HS-5 (cell line): Measurements from ENCODE around the gene RASA4.
"Not testable (repeated sequence)": the region's sequence is repeated elsewhere in the genome, so short reads cannot be mapped to it uniquely, and the experiment has no call there.

Source experiments
- DNase-seq: peaks from one replicate; pipeline ENCODE4 v3.0.0-alpha.2; 2012; ENCODE audit warnings: low read depth

Gene RASA4

DNA sequence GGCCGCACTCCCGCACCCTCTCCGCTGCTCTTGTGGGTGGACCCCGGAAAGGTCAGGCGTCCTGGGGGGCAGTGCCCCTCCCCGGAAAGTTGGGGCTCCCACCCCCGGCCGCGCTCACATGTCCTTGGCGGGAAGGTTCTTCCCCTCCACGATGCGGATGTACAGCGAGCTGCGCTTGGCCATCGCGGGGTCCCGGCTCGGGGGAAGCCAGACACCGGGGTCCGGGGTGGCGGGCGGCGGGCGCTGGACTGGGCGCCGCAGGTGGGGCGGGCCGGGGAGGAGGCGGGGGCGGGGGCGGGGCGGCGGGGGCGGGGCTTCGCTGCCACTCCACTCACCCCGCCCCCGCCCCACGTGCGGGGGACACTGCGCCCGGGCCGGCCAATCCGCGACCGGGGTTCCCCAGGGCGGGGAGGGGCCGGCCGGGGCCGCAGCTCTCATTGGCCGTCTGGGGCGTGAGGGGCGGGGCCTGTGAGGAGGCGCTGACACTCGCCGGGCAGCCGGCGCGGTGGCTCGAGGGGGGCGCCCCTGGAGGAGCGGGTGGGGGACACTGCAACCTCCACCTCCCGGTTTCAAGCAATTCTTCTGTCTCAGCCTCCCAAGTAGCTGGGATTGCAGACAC is at the start of gene RASA4:
RASA4 (minus strand) TSS at position 250 of the 619 bp plus-strand sequence; CDS start at position 183, 67 bp downstream.
- DNase-seq: not testable (repeated sequence)

DNA sequence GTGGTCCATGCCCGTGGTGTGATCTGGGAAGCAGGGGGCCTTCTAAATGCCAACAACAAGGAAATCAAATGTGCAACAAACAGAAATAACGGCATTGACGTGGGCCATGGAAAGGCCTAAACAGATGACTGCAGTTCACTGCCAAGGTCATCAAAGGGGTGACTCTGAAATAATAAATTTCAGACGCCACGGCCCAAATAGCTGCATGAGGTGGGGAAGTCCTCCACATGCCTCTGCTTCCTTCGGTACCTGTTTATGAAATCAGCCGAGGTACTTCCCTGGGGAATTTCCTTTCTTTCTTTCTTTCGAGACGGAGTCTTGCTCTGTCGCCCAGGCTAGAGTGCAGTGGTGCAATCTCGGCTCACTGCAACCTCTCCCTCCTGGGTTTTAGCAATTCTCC is 48.2 kb upstream of the RASA4 start:
- DNase-seq: not testable (repeated sequence)

DNA sequence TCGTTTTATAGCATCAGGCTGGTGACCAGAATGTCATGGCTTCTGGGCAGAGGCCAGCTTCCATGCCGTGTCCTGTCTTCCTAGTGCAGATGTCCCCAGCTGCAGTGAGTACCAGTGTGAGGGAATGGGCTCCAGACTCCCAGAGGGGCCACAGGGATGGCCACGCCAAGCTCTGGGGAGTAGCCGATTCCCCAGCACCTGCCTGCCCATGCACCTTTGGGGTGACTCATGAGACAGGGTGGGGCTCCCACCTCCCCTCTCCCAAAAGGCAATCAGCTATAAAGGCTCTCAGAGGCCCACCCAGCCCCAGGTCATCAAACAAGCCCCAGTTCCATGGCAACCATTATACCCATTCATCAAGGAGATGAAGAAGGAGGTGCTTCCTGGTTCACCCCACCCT is 33.4 kb upstream of the RASA4 start, which contains the start of gene SPDYE2B:
SPDYE2B (plus strand) TSS at position 396 of the 400 bp plus-strand sequence. CDS start 2,030 bp downstream, outside the sequence.
- not testable (repeated sequence) for DNase-seq

DNA sequence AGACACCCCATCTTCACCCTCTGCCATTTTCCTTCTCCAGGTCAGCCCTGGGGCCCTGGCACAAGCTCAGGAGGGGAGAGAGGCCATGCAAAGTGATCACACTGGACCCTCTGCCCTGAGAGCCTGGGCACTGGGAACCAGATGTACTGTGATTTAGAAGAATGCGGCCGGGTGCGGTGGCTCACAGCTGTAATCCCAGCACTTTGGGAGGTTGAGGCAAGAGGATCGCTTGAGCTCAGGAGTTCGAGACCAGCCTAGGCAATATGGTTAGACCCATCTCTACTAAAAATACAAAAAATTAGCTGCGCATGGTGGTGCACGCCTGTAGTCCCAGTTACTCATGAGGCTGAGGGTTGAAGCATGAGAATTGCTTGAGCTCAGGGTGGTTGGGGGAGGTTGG is 31.3 kb upstream of the RASA4 start:
- DNase-seq: not testable (repeated sequence)

DNA sequence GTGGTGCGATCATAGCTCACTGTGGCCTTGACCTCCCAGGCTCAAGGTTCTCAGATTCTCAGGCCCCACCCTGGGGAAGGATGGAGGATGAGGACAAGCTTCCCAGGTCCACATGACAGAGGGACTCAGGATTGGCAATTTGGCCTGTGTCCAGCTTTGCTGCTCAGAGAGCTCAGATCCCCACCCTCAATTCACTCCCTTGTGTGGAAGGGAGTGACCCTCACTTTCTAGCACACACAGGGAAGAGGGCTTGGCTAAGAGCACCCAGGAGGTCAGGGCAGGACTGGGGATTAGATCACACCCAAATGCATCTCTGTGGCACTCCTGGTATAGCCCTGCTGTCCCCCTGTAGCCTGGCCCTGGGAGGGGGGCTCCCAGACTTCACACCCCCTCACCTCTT is 26.8 kb upstream of the RASA4 start:
- not testable (repeated sequence) for DNase-seq

DNA sequence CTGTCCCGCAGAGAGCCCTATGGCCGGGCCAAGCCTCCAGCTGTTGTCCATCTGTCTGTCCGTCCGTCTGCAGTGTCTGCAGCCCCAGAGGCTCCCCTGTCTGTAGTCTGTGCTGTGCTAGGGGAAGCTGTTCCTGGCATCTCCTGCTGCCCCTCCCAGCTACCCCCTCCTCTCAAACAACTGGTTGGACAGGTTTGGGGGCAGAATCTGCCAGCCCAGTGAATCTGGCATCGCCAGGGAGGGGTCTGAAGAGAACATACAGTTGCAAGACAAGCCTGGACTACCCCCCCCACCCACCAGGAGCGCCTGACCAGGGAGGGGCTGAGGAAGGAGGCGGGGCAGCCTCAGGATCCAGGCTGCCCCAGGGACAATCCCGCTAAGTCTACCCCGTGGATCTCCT is 26.1 kb upstream of the RASA4 start, which contains the start of gene UPK3BL1:
UPK3BL1 (minus strand) TSS at position 101 of the 400 bp plus-strand sequence; CDS start at position 51, 50 bp downstream.
- not testable (repeated sequence) for DNase-seq

DNA sequence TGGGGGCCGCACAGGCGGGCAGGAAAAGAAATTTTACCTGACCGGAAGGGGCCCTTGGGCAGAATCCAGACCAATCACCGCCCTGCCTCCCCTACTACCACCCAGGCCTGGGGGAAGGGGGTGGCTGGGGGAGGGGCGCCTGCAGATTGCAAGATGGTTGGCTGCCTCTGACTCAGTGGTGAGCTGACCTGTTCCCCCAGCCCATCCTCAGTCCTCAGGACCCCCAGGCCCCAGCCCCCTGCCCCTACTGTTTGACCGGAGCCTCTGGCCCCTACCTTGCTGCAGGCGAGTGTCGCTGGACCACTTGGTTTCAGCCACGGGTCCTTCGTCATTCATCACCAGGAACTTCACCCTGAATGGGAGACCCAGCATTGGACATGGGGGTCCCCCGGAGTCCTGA is 22.3 kb upstream of the RASA4 start:
- not testable (repeated sequence) for DNase-seq

DNA sequence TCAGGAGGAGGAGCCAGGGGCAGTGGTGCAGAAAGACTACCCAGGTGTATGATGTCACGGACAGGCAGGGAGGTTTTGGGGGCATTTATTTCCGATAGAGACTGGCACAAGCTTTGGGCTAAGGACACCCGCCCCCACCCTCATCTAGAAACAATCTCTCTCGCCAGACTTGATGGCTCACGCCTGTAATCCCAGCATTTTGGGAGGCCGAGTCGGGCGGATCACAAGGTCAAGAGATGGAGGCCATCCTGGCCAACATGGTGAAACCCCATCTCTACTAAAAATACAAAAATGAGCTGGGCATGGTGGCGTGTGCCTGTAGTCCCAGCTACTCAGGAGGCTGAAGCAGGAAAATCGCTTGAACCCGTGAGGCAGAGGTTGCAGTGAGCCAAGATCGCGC is 20.4 kb upstream of the RASA4 start:
- DNase-seq: not testable (repeated sequence)

DNA sequence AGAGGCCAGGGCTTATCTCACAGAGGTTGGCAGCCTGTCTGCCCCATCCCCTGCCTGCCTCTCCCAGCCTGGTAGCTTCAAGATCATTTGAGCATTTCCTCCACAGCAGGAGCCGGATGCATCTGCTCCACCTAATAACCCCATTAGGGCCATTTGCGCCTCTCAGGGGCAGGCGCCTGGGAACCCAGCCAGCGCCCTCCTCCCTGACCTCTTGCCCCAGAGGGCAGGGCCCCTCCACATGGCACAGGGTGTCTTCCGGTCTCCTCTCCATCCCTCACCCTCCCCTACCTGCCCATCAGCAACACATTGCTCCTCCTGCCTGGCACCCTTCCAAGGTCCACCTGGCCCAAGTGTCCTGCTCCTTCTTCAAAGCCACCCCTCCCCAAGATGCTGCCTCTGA is 18.8 kb upstream of the RASA4 start:
- DNase-seq: not testable (repeated sequence)

DNA sequence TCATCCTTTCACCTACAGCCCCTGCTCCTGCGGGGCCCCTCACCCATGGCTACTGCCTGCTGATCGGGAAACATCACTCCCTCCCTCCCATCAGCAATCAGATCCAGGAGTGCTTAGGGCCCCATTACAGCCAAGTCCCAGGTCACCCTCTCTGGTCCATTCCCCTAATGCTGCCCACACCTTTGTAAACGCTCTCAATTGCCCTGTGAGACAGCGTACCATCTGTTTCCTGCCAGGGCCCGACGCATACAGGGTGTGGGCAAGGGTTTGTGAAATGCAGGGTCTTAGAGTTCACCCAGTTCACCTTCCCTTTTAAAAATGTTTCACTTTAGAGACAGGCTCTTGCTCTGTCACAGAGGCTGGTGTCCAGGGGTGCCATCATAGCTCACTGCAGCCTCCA is 17.7 kb upstream of the RASA4 start:
- DNase-seq: not testable (repeated sequence)

DNA sequence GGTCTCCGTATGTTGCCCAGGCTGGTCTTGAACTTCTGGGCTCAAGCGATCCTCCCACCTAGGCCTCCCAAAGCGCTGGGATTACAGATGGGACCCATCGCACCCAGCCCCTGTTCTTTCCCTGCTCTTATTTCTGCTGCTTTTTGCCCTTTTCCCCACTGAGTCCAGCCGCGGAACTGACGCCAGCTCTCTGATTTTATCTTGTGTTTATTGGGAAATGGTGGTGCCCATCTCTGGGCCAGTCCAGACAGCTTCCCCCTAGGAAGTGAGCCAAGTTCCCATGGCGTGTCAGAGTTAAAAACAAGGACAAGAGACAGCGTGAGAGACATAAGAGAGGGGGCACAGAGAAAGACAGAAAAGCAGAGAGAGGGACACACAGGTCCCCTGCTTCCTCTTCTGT is 14.1 kb upstream of the RASA4 start:
- DNase-seq: not testable (repeated sequence)

DNA sequence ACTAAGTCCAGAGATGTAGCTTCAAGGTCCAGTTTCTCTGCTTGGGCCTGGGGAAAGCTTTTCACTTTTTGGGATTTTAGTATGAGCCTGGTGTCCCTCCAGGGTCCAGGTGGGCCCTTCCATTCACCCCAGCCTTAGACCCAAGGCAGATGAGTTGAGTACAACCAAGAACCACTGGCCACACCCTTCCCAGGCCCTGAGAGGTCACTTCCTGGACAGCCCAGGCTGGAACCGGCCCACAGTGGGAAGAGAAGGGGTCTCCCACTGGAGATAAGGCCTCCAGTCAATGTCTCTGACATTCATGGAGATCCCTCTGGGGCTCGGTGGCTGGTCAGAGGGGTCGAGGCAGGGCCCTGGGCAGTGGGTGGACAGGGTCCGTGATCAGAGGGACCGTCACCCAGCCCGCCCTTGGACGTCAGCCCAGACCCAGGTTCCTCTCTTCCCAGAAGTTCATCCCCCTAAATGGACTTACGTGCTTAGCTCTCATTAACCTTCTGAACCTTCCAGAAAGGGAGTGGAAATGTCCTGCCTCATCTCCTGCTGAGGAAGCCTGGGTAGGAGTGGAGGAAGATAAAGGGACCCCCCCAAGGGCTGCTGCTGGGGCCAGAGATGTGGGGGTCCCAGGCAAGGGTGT is 10.8 kb upstream of the RASA4 start:
- DNase-seq: not testable (repeated sequence)

DNA sequence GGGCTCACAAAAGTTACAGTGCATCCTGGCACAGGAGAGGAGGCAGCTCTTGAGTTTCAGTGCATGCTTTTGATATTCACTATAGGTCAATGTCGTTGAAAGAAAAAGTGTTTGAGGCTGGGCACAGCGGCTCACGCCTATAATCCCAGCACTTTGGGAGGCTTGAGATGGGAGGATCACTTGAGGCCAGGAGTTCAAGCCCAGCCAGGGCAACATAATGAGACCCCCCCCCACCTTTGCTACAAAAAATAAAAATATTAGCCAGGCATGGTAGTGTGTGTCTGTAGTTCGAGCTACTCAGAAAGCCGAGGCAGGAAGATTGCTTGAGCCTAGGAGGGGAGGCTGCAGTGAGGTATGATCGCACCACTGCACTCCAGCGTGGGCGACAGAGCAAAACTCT is 1.6 kb upstream of the RASA4 start:
- not testable (repeated sequence) for DNase-seq

DNA sequence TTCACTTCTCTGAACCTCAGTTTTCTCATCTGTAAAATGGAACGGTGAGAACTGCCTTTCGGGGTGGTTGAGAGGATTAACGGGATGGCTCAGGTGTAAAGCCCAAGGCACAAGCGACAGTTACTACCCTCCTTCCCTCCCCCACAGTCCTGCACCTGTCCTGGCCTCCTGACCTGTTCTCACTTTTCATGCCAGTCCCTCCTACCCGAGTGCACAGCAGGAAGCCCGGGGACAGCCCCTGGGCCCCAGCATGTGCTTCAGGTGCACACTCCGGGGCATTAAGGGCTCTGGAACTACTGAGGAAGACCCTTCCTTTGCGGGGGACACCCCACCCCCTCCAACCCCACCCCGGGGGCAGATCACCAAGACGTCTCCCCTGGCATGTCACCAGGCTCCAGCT is 626 bp downstream of the RASA4 start:
- DNase-seq: not testable (repeated sequence)

DNA sequence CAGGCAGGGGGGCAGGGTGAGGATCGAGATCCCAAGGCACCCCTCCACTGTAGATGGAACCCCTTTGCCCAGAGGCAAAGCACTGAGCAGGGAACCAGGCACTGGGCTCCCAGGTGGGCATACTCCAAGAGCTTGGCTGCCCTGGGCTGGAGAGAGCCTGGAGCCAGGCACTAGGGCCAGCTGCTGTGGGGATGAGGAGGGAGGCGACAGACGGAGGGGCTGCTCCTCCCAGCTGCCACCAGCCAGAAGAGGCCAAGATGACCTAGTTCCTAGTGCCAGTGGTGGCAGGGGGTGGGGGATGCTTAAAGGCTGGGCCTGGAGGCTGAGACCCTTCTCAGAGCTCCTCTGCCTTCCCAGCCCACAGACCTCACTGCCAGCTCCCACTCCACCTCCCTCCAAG is 1.7 kb downstream of the RASA4 start:
- DNase-seq: not testable (repeated sequence)

DNA sequence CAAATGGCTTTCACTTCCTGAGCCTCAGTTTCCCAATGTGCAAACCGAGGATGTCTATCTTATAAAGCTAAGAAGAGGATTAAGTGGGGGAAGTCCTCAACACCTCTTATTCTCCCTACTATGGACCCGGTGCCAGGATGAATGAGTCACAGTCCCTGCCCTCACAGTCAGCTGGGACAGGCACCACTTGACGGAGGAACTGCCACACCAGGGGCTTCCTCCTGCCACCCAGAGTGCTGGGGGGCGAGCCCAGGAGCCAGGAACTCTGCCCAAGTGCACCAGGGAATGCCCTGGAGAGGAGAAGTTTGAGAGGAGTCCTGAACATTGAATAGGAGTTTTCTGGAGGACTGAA is 2.2 kb downstream of the RASA4 start:
- not testable (repeated sequence) for DNase-seq

DNA sequence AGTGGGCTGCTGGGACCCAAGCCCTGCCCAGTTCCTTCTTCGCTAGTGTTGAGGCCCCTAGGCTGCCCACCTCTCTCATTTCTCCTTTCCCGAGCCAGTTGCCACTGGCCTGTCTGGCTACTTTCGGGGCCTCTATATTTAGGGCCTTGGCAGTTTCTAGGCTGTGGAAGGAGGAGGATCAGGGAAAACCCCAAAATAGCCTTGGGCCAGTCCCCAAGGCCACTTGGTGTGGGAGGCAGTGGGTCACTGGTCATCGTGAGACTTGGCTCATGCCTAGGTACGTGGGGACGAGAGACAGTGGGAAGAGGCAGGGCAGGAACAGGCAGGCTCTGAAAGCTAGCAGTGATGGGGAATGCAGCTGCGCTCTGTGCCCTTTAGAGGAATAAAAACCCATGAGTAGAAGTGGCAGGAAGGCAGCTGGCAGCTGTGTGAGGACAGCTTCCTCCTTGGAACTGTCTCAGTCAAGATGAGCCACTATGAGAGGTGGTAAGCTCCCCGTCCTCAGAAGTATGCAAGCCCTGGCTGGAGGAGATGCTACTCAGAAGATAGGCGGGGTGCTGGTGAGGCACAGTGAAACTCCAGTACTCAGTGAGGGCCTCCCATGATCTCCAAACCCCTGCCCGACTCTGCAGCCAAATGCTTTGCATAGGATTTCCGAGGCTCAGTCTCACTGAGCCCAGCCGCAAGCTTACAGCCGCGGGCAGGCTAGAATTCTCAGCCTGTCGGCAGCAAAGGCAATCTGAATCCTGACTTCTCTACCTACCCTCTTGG is 2.8 kb downstream of the RASA4 start:
- not testable (repeated sequence) for DNase-seq

DNA sequence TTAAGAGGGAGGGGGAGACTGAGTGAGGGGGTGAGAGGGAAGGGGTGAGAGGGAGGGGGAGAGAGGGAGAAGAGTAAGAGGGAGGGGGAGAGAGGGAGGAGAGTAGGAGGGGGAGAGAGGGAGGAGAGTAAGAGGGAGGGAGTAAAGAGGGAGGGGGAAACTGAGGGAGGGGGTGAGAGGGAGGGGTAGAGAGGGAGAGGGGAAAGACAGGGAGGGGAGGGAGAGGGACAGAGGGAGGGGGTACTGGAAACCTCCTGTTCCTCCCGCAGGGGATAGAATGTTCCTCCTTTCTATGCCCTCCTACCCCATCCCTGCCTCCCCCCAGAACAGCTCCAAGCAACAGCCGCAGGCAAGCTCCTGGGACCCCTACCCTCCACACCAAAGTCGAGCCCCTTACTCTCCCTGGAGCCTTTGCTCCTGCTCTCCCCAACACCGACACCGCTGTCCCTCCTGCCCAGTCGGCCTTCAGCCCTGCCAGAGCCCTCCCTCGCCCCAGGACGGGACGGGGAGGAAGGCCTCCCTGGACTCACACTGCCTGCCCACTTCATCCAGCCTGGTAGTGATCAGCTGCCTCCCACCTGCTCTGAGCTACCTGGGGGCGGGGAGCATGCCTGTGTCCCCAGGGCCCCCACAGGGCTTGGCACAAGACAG is 4.8 kb downstream of the RASA4 start:
- not testable (repeated sequence) for DNase-seq

DNA sequence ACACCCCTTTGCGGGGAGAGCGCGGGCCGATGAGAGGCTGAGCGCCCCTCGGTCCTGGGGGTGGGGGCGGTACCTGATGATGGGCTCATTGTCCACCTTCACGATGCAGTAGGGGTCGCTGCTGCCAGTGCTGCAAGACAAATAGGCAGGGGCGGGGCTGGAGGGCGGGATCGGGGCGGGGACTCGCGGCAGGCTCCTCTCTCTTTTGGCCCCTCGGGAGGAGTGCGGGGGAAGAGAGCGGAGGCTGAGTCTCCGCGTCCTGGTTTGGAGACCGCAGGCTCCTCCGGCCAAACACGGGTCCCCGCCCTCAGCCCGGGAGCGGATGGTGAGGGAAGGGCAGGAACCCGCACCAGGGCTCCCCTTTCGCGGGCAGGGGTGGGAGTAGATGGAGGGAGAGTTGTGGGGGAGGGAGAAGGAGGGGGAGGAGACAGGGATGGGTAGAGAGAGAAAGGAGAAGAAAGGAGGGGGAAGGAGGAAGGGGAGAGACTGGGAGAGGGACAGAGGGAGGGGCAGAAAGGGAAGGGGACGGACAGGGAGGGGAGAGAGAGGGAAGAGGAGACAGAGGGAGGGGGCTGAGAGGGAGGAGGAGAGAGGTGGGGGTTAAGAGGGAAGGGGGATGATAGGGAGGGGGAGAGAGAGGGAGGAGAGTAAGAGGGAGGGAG is 5.4 kb downstream of the RASA4 start:
- not testable (repeated sequence) for DNase-seq

DNA sequence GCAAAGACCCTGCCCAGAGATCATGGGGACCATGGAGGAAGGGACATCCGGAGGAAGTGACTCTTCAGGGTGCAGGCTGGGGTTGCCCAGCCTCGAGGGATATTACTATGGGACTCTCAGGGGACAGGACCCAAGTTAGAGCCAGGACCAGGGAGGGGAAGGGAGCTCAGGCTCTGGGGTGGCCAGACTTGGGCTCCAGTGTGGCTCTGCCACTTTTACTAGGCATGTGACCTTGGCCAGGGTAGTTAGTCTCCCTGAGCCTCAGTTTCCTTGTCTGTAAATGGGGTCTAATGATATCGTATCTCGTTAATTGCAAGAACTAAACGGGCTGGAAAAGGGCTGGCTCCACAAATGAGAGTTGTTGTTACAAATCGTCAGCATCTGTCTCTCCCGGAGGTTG is 6.1 kb downstream of the RASA4 start:
- DNase-seq: not testable (repeated sequence)

DNA sequence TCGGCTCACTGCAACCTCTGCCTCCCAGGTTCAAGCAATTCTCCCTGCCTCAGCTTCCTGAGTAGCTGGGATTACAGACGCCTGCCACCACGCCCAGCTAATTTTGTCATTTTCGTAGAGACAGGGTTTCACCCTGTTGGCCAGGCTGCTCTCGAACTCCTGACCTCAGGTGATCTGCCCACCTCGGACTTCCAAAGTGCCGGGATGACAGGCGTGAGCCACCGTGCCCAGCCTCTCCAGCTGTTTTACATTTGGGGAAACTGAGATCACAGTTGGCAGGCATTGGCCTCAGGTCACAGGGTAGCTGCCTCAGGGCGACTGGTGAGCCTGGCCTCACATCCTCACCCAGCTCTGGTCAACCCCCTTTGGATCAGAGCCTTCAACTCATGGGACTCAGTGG is 6.8 kb downstream of the RASA4 start:
- not testable (repeated sequence) for DNase-seq

DNA sequence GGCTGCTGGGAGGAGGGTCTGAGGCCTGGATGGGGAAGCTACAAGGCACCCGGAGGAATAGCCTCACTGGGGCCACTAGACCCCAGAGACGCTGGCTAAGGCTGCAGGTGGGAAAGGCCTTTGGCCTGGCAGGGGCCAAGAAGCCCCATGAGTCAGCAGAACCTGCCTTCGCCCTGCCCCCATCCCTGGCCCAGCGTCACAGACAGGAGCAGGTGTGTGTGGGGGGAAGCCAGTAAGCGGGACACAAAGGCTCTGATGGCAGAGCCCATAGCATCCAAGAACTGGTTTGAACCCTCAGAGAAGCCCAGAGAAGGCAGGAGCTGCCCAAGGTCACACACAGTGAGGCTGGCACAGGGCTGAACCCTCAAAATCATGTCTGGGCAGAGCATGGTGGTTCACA is 9.7 kb downstream of the RASA4 start:
- DNase-seq: not testable (repeated sequence)
